NT2/D1 (cell line): Measurements from ENCODE around the gene CST6.
"Not testable (repeated sequence)": the region's sequence is repeated elsewhere in the genome, so short reads cannot be mapped to it uniquely, and the experiment has no call there.

Experiments
- SUZ12 ChIP-seq: IDR thresholded peaks from 2 replicates; pipeline ENCODE4 v1.6.1; 2011; ENCODE audit not compliant: insufficient read length, insufficient read depth; ENCODE audit errors: extremely low read depth
- YY1 ChIP-seq: IDR thresholded peaks from 2 replicates; pipeline ENCODE4 v1.6.1; 2011; ENCODE audit not compliant: insufficient read length, insufficient read depth
- ZNF274 ChIP-seq: IDR thresholded peaks from 2 replicates; pipeline ENCODE4 v1.6.1; 2011; ENCODE audit warnings: mild to moderate bottlenecking, low read depth, low read length

DNA sequence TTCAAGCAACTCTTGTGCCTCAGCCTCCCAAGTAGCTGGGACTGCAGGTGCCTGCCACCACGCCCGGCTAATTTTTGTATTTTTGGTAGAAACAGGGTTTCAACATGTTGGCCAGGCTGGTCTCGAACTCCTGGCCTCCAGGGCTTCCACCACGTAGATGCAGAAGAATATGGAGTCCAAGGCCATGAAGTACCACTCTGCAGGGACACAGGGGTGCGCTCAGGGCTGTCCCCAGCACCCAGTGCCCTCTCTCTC is 11.3 kb downstream of the CST6 start:
- TF ChIP-seq ZNF274, SUZ12, YY1: not testable (repeated sequence)
